PFSK-1 (cell line): ENCODE measurements around the gene TANGO6.

ENCODE experiments used
- SIN3A ChIP-seq: IDR thresholded peaks from 2 replicates; pipeline ENCODE4 v1.6.1; 2012; ENCODE audit warnings: mild to moderate bottlenecking, low read length, moderate library complexity, borderline replicate concordance; ENCODE audit not compliant: insufficient read depth
- TF ChIP-seq, protein P1 (sequence below), 2 experiments: IDR thresholded peaks; 2 replicates each; pipeline versions ENCODE4 v1.6.1 to v1.8.0; 2011 to 2012; ENCODE audit warnings: low read depth in 2 of 2, low read length in 2 of 2, control low read depth in 1 of 2, inconsistent platforms in 1 of 2, mild to moderate bottlenecking in 1 of 2, moderate library complexity in 1 of 2; ENCODE audit not compliant: insufficient read depth in 1 of 2

DNA sequence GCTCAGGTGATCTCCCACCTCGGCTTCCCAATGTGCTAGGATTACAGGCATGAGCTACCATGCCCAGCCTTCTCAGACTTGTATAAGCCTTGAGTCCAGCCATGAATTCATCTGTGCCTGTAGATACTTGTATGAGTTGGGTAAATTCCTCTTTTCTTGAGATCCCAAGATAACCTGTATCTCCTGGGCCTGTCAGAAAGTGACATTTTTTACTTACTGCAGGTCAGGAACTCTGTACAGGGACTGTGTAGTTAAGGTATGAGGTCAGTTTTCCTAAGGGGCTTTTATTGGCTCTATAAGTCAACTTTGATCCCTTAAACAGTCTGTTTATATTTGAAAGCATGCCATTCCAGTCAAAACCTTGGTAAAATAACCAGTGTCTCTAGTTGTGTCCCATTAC, 155.8 kb downstream of the TANGO6 start:
- TF ChIP-seq SIN3A, result no peak
- TF ChIP-seq, protein P1, sequence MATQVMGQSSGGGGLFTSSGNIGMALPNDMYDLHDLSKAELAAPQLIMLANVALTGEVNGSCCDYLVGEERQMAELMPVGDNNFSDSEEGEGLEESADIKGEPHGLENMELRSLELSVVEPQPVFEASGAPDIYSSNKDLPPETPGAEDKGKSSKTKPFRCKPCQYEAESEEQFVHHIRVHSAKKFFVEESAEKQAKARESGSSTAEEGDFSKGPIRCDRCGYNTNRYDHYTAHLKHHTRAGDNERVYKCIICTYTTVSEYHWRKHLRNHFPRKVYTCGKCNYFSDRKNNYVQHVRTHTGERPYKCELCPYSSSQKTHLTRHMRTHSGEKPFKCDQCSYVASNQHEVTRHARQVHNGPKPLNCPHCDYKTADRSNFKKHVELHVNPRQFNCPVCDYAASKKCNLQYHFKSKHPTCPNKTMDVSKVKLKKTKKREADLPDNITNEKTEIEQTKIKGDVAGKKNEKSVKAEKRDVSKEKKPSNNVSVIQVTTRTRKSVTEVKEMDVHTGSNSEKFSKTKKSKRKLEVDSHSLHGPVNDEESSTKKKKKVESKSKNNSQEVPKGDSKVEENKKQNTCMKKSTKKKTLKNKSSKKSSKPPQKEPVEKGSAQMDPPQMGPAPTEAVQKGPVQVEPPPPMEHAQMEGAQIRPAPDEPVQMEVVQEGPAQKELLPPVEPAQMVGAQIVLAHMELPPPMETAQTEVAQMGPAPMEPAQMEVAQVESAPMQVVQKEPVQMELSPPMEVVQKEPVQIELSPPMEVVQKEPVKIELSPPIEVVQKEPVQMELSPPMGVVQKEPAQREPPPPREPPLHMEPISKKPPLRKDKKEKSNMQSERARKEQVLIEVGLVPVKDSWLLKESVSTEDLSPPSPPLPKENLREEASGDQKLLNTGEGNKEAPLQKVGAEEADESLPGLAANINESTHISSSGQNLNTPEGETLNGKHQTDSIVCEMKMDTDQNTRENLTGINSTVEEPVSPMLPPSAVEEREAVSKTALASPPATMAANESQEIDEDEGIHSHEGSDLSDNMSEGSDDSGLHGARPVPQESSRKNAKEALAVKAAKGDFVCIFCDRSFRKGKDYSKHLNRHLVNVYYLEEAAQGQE (IDR thresholded peaks at IDR 0.05; ENCODE audit: insufficient read depth in 1 of 2, low read depth in 2 of 2, low read length in 2 of 2), result no peak
